ENCODE data around the gene SBF2. TPM values are rescaled to one million over a fixed set of nuclear protein-coding genes. Genes with fewer than 3 reads are reported as not detected.

SBF2 gene
- total RNA-seq, 4 donors from 2014 or later = 42.3 to 106 (median 45.3) TPM

DNA sequence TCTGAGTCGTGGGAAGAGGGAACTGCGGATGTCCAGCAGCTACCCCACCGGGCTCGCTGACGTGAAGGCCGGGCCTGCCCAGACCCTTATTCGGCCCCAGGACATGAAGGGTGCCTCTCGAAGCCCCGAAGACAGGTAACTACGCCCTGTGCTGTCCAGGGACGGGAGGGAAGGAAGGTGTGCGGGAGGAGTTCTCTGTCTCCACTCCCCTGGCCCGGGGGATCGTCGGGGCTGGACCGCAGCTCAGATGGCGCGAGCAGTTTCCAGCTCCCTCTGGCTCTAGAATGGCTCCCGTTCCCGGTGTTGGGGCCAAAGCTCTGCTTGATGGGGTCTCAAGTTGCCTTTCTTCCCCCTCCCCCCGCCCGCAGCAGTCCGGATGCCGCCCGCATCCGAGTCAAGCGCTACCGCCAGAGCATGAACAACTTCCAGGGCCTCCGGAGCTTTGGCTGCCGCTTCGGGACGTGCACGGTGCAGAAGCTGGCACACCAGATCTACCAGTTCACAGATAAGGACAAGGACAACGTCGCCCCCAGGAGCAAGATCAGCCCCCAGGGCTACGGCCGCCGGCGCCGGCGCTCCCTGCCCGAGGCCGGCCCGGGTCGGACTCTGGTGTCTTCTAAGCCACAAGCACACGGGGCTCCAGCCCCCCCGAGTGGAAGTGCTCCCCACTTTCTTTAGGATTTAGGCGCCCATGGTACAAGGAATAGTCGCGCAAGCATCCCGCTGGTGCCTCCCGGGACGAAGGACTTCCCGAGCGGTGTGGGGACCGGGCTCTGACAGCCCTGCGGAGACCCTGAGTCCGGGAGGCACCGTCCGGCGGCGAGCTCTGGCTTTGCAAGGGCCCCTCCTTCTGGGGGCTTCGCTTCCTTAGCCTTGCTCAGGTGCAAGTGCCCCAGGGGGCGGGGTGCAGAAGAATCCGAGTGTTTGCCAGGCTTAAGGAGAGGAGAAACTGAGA is 12.2 kb upstream of the SBF2 start:
- Histone ChIP-seq H3K27ac (peak overlapping the region; percentile 92), H3K9me3 (no peaks in the 10 kb centered on the region), H3K27me3 (no peaks in the 10 kb centered on the region), H3K4me1 (peaks cover 73% of the 10 kb centered on the region), H3K36me3 (no peaks in the 10 kb centered on the region), H3K4me3 (peak overlapping the region; percentile 89)
- no peak for TF ChIP-seq POLR2A (IDR thresholded peaks at IDR 0.05)
- WGBS = 2% methylated on average over 14 of the region's 65 CpGs
- peak in 1 of 2 donors; percentile 76 for DNase-seq (ENCODE audit: low spot score in 2 of 2)

DNA sequence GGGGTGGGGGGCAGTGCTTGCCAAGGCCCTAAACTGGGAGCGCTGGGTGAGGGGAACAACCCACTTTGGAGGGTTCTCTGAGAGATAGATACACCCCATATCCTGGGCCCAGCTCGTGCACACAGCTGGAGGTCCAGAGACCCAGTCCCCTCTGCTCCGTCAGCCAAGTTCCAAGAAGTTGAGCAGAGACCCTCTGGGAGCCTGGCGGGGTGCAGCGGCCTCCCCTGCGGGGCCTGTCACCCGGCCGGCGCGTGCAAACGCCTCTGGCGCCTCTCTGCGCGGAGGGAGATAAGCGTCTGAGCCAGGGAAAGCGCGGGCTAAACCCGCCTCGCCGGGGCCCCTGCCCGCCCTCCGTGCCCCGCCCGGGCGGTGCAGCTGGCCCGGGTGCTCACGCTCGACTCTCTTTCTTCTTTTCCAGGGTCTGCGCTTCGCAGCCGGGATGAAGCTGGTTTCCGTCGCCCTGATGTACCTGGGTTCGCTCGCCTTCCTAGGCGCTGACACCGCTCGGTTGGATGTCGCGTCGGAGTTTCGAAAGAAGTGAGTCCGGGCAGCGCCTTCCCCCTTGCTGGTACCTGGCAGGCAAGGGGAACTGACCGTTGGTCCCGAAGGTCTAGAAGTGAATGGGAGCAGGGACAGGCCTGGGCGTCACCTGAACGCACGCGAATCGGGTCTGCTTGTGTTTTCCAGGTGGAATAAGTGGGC is 11.4 kb upstream of the SBF2 start:
- Histone ChIP-seq H3K9me3 (no peaks in the 10 kb centered on the region), H3K4me3 (peak overlapping the region; percentile 89), H3K27ac (peak overlapping the region; percentile 92), H3K36me3 (no peaks in the 10 kb centered on the region), H3K4me1 (peaks cover 69% of the 10 kb centered on the region), H3K27me3 (no peaks in the 10 kb centered on the region)
- TF ChIP-seq POLR2A (IDR thresholded peaks at IDR 0.05) (peak in 1 of 2 donors; percentile 3), POLR2AphosphoS5 (IDR thresholded peaks at IDR 0.05) (no peak)
- 2% methylated on average over 11 of the region's 51 CpGs for WGBS
- no peak for DNase-seq (ENCODE audit: low spot score in 2 of 2)

DNA sequence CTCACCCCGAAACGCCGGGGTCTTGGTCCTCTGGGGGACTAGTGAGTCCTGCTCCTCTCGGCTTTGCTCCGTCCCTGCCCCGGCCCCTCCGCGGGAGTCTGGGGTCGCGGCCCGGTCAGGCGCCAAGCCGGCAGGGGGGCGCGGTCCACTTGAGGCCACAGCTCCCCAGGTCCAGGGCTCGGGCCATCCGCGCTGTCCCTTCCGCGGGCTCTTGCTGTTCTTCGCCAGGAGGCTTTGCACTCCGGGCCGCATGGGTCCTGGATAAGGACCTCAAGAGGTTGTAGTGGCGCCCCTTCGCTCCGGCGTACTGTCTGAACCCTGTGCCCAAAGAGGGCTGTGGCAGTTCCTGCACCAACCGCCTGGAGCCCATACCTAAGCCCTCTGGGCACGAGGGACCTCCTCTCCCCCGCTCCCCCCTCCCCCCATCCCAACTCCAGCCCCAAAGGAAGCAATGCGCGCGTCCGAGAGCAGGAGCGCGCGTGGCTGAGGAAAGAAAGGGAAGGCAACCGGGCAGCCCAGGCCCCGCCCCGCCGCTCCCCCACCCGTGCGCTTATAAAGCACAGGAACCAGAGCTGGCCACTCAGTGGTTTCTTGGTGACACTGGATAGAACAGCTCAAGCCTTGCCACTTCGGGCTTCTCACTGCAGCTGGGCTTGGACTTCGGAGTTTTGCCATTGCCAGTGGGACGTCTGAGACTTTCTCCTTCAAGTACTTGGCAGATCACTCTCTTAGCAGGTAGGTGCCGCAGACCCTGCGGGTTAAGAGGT is 10.7 kb upstream of the SBF2 start, which contains the start of gene ADM:
TSS of gene ADM (plus strand) at position 579 of the 767 bp plus-strand sequence. CDS start 628 bp downstream, outside the sequence.
- H3K27me3 ChIP-seq = no peaks in the 10 kb centered on the region
- no peaks in the 10 kb centered on the region for H3K9me3 ChIP-seq
- H3K36me3 ChIP-seq = no peaks in the 10 kb centered on the region
- H3K4me3 ChIP-seq = peak within 1 kb of the TSS; percentile 89
- peak; percentile 93 to 94 for DNase-seq (ENCODE audit: low spot score in 2 of 2)
- TF ChIP-seq, protein P1, sequence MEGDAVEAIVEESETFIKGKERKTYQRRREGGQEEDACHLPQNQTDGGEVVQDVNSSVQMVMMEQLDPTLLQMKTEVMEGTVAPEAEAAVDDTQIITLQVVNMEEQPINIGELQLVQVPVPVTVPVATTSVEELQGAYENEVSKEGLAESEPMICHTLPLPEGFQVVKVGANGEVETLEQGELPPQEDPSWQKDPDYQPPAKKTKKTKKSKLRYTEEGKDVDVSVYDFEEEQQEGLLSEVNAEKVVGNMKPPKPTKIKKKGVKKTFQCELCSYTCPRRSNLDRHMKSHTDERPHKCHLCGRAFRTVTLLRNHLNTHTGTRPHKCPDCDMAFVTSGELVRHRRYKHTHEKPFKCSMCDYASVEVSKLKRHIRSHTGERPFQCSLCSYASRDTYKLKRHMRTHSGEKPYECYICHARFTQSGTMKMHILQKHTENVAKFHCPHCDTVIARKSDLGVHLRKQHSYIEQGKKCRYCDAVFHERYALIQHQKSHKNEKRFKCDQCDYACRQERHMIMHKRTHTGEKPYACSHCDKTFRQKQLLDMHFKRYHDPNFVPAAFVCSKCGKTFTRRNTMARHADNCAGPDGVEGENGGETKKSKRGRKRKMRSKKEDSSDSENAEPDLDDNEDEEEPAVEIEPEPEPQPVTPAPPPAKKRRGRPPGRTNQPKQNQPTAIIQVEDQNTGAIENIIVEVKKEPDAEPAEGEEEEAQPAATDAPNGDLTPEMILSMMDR (IDR thresholded peaks at IDR 0.05) = peak; percentile 42 to 44
- TF ChIP-seq EP300 (IDR thresholded peaks at IDR 0.05) = no peak
- TF ChIP-seq POLR2AphosphoS5 (IDR thresholded peaks at IDR 0.05) = peak; percentile 75 to 87 (median 85)
- TF ChIP-seq POLR2A (IDR thresholded peaks at IDR 0.05) = peak; percentile 81 to 96
- H3K4me1 ChIP-seq = peaks cover 62% of the 10 kb centered on the region
- 1% methylated on average over 38 of the region's 48 CpGs for WGBS
- H3K27ac ChIP-seq = peak within 1 kb of the TSS; percentile 92

DNA sequence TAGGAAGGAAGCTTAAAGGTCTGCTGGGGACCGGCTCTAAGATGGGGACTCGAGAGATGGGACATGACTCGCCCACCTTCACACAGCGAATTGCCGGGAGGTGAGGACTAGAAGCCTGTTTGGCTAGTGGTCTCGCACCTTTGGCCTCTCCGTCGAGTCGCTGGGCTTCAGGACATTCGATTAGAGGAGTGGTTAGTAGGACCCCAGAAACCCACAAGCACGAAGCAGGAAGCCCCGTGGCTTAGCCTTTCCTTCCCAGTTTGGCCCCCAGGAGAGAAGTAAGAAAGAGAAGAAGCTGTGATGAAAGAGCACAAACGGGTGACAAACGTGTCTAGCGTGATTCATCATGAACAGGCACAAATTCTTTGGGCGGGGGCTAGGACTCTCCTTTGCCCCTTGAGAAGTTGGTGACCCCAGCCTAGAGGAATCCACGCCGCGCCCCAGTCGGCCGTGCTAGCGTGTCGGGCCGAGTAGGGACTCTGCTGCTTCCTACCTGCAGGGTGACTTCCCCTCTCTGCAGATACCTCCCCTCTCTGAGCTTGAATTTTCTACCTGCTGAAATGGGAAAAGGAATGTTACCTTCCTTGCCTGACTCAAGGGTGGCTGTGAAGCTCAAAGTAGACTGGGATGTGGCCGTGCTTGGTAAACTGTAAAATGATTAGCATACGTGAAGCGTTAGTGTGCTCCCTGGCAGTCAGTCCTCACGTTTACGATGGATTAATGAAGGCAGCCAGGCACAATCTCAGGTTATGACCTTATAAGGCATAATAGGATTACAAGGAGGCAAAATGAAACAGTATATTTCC is 9.7 kb upstream of the SBF2 start:
- Histone ChIP-seq H3K36me3 (no peaks in the 10 kb centered on the region), H3K9me3 (no peaks in the 10 kb centered on the region), H3K4me3 (peak overlapping the region; percentile 89), H3K4me1 (peaks cover 53% of the 10 kb centered on the region), H3K27ac (peak overlapping the region; percentile 92), H3K27me3 (no peaks in the 10 kb centered on the region)
- no peak for TF ChIP-seq POLR2AphosphoS5 (IDR thresholded peaks at IDR 0.05)
- TF ChIP-seq, protein P1 (IDR thresholded peaks at IDR 0.05) = no peak
- WGBS = 17% methylated on average over 21 of the region's 29 CpGs
- DNase-seq (ENCODE audit: low spot score in 2 of 2) = peak in 1 of 2 donors; percentile 75

DNA sequence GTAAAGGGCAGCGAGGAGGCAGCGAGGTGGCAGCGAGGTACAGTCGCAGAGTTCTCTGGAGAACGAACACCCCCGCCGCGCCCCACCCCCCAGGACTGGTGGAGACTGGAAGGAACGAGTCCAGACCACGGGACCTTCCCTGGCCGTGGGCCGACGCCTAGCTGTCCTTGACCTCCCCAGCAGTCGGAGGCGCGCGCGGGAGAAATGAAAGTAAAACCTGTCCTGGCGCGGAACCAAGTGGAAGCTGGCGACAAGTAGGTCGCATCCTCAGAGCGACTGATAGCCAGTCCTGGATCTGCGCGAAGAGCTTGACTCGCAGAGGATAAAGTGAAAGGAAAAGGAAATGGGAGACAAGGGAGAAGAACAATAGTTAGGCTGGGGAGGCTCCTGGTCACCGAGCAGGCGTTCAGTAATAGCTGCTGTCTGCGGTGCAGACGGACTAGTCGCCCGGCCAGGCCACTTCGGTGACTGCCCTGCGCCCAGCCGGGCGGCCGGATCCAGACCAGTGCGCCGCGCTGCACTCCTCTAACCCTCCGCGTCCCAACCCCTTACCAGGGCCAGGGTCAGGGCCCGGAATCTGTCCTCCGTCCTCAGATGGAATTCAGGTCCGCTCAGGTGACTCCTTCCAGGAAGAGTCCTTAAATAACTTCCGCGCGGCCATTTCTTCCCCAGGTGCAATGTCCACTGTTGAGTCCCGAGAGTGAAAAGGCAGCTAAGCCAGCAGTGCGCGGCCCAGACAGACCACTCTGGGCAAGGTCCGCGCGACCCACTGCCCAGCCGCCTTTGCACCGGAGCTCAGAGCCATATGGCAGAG is 8.9 kb upstream of the SBF2 start:
- peak overlapping the region; percentile 89 for H3K4me3 ChIP-seq
- WGBS = 1% methylated on average over 55 of the region's 56 CpGs
- no peaks in the 10 kb centered on the region for H3K36me3 ChIP-seq
- H3K27me3 ChIP-seq = no peaks in the 10 kb centered on the region
- no peaks in the 10 kb centered on the region for H3K9me3 ChIP-seq
- peak overlapping the region; percentile 92 for H3K27ac ChIP-seq
- TF ChIP-seq POLR2A (IDR thresholded peaks at IDR 0.05) (peak in 1 of 2 donors; percentile 12), POLR2AphosphoS5 (IDR thresholded peaks at IDR 0.05) (peak in 1 of 3 donors; percentile 38), EP300 (IDR thresholded peaks at IDR 0.05) (no peak)
- TF ChIP-seq, protein P1 (IDR thresholded peaks at IDR 0.05) = no peak
- peaks cover 45% of the 10 kb centered on the region for H3K4me1 ChIP-seq
- peak; percentile 93 to 96 for DNase-seq (ENCODE audit: low spot score in 2 of 2)
